ENCODE data around the gene ITPR1.

The ITPR1 gene

DNA sequence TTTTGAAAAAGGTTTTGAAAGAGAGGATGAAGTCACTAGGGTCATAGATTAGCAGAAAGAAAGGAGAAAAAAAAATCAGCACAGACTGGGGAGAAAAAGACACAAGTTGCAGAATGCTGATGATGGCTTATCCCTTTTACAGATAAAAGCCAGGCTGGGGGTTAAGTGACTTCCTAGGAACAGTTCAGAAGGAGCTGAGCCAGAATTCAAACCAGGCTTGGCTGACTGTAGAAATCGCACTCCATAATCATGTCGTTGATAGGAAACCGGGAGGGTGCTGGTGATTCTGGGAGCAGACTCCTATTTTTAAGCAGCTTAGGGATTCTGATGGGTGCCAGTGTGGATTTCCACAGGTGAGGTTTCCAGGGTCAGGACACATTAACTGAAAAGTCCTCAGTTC is 326.6 kb downstream of the ITPR1 start:
- in situ Hi-C loops (cut with MboI; ENCODE audit: low sequenced_read_pairs): no loop called here

DNA sequence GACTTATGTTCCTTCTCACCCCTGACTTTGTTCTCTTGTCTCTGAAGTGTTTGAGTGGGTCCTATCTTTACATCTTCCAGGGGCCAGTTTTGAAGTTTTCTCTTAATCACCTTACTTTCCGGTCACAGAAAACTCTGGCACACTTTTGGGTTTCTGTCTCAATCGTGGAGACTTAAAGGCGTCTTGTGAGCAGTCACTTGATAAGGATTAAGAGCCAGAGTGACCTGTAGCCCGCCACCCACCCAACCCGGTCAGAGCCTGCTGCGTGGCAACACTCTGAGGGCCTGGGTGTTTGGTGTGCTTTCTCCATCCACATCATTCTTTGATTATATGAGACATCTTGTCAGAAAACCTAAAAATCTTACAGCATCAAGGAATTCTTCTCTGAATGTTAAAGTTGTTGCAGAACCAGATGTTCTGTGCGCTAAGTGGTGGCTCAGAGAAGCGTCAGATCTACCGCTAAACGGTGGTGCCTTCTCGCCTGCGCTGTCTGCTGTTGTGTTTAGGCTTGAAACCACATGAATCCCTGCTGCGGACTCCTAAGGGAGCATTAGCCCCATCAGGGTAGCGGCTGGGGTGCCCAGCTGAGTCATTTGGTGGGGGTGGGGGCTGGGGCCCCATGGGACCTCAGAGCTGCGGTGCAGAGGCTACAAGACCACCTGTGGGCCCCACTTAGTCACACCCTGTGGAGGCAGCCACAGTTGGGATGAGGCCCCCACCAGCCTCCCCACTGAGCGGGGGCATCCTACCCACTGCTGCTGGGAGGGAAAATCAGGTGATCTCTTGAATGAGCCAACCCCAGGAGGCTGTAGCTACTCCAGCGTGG is 327.4 kb downstream of the ITPR1 start:
- in situ Hi-C loops (cut with MboI; ENCODE audit: low sequenced_read_pairs): no loop called here

DNA sequence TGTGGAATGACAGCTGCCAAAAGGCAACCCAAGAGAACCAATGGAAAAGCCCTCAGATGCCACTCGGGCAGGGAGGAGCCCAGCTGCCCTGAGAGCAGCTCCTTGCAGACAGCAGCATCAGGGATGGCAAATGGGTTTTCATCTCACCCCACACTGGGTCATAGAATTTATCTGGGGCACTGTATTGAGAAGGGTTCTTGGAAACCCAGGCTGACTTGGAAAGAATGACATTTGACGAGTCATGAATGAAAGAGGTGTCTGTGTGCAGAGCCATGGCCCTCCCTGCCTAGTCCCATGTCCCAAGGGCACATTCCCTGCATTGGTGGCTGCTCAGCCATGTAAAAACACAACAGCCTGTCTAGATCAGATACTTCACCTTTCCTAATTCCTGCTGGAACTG is 328.2 kb downstream of the ITPR1 start:
- in situ Hi-C loops (cut with MboI; ENCODE audit: low sequenced_read_pairs): no loop called here

DNA sequence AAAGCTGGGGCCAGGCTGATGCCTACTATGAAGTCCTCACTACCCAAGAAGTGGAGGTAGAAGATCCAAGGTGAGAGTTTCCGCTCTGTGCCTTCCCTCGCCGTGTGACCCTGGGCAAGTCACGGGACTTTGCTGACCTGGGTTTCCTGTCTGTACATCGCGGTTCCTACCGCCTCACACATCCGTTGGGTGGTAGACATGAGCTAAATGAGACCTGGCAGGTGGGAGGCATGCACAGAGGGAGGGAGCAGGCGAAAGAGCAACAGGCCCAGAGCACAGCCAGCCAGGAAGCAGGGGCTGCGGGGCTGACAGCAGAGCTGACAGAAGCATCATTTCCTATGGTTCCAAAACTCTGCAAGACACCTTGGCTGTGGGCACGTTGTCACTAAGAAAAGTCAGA is 328.8 kb downstream of the ITPR1 start:
- in situ Hi-C loops (cut with MboI; ENCODE audit: low sequenced_read_pairs): no loop called here

DNA sequence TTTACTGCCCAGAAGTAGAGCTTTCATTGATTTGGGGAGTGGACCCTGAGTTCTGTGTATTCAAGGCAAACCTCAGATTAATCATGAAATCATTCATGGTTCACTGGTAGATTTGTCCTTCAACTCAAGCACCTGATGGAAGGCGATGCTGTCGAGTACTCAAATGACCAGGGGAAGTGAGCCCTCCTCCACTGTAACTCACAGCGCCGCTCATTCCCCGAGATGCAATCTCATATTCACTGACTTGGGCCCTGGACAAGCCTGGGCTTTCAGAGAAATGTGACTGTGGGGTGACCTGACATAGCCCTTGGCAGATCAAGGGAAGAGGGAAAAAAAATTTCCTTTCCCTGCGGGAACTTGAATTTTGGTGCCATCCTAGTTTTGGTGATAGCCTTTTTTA is 329.4 kb downstream of the ITPR1 start:
- in situ Hi-C loops (cut with MboI; ENCODE audit: low sequenced_read_pairs): no loop called here

DNA sequence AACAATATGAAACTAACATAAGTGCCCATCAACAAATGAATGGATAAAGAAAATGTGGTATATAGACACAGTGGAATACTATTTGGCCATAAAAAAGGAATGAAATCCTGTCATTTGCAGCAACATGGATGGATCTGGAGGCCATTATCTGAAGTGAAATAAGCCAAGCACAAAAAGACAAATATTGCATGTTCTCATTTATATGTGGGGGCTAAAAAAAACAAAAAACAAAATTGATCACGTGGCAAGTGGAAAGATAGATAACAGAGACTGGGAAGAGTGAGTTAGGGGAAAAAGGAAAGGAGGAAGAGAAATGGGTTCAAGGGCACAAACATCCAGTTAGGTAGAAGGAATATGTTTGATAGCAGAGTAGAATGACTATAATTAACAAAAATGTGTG is 330.2 kb downstream of the ITPR1 start:
- in situ Hi-C loops (cut with MboI; ENCODE audit: low sequenced_read_pairs): no loop called here

DNA sequence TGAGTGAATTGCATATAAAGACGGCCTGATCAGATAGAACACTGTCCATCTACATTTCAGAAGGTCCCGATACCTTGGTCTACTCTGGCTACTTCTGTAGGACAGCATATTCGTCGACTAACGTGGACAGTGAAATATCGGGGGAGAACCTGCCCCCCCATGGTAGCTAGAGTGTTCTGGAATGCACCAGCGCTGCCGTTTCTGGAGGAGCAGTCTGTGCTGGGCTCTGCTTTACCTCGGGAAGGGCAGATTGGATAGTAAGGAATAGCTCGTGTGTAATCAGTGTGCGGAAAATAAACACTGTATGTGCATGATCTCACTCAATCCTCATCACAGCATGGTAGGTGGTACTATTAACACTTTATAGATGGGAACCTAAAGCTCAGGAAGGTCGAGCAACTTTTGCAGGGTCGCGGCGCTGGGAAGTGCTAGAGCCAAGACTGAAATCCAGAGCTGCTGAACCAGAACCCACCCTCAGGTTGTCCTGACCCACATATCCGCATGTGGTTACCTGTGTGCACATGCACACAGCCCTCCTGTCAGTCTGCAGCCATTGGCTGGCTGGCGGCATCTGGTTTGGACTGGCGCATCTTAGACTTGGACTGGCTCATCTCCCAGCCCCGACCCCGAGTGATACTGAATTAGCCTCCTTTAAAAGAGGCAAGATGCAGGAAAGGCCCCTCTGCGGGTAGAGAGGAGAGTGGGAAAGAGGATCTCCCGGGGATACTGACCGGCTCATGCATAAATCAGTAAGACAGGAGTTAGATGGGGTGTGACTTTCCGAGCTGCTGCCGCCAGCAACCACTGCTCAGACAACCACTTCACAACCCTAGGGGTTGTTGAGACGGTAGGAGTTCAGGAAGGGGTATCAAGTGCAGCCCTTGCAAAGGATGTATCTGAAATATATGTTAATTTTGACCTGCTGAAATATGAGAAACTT is 331.1 kb downstream of the ITPR1 start:
- in situ Hi-C loops (cut with MboI; ENCODE audit: low sequenced_read_pairs): no loop called here

DNA sequence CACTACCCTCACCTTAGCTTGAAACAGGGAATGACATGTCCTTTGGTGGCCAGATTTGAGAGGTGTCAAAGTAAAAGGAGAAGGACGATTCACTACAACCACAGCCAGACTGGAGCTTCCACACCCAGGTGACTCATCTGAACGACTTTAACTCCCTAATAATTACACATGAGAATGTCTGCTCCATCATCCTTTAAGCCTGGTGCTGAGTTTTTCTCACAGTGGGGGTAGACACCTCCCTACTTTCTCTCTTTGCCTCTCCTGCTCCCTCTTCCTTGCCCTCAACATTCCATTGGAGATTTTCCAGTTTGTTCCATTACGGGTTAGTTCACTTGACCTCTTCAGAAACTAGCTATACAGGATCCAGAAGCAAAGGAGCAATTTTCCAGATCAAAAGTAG is 331.8 kb downstream of the ITPR1 start:
- in situ Hi-C loops (cut with MboI; ENCODE audit: low sequenced_read_pairs): no loop called here

DNA sequence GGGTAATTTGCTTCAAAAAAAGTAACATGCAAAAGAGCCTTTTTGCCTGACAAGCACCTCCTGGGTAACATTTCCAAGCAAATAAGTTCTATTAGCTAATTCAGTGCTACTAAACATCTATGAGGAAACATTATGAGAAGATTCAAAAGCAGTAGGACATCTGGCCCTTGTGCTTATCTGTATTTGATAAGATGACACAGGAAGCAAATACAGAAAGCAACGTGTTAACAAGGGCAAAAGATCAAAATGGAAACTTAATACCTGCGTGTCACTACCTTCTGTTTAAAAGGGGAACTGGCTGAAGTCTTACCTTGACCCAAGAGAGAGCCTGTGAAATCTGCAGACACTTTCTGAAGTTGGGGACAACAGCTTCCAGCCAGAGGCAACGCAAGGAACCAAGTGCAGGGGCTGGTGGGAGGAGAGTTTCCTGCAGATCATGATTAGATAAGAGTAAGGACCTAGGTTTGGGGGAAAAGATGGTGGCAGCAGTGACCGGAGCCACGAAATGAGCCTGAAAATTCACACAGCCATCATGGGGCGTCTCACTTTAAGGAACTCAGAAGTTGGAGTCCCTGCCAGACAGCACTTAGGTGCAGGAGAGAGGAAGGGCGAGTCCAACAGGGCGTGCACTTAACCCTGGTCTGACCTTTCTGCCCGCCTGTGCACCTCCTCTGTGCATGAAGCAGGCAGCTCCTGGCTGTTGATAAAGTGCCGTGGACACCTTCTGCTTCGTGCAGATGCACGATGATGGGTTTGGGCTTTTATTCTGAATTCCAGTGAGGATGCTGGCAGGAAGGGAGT is 332.5 kb downstream of the ITPR1 start:
- in situ Hi-C loops (cut with MboI; ENCODE audit: low sequenced_read_pairs): no loop called here

DNA sequence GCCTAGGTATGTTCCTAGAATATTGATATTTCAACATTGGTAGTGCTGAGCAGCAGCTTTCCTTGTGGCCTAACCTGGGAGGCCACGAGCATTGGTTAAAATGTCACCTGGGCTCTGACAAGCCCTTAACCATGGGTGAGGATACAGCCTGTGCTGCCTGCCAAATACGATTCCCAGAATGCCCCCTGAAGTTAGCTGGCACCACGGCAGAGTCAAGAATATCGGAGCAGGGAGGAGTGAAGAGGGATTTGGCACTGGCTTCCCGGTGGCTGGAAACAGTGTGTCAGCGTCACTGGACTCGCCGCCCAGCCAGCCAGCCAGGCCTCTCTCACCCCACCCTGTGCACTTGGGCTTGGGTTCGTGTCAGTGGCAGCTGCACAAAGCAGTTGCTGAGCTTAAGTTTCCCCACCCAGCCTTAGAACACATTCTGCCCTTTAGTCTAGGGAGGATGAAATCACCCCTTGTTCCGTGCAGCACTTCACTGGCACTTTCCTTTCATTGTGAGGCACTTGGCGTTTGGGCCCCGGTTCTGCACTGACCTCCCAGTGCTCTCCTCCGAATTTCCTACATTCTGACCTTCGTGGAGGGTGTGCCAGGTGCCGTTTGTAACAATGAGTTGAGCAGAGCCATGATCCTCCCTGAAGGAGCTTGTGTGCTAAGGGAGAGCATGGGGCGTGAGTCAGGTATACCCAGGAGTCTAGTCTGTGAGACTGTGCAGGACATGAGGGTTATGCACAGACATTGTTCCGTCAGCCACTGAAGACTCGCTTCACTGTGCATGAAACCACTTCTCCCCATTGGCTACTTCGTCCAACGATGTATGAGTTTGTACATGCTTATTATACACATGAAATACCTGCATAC is 333.3 kb downstream of the ITPR1 start:
- in situ Hi-C loops (cut with MboI; ENCODE audit: low sequenced_read_pairs): no loop called here

DNA sequence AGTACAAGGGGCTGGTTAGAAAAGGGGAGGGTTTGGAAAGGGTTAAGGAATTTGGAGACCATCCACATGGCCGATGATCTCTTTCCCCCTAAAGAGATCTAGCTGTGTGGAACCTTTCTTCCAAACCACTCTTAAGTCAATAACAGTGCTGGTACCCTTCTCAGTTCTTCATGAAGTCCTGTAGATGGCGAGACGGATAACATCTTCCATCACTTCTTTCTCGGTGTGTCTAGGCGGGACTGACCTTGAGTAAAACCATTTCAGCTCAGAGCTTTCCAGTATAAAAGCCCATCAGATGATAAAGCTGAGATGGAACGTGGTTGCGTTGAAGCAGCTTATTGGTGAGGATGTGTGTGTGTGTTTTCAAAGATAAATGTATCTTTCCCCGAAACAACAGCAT is 334.6 kb downstream of the ITPR1 start:
- in situ Hi-C loops (cut with MboI; ENCODE audit: low sequenced_read_pairs): no loop called here

DNA sequence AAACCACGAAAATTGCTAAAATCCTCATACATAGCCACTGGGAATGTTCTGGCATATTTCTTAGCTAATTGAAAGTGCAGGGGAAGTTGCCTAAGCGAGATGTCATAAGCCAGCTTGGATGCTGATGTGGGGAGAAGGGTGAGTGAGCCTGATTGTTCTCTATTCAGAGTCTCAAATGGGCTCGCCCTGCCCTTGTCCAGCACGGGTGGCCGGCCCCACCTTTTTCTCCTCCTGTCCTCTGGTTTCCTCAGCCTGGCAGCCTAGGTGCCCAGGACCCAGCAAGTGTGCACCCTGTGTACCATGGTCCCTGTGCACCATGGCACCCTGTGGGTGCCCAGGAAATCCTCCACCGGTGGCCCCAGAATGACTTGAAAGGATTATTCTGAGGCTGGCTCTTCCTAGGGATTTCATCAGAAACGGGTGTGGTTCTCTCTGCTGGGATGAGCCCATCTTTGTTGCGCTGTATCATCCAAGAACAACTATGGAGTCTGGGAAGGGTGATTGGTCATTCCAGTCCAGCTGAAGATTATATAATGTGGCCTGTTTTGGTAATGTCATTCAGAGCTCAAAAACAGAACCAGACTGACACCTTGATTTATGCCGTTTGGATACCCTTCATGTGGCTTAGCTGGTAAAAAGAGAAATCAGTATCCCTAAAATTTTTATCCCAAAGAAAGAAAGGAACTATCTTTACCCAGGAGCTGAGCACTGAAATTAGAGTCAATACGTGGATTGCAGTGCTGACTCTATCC is 335.3 kb downstream of the ITPR1 start:
- in situ Hi-C loops (cut with MboI; ENCODE audit: low sequenced_read_pairs): no loop called here

DNA sequence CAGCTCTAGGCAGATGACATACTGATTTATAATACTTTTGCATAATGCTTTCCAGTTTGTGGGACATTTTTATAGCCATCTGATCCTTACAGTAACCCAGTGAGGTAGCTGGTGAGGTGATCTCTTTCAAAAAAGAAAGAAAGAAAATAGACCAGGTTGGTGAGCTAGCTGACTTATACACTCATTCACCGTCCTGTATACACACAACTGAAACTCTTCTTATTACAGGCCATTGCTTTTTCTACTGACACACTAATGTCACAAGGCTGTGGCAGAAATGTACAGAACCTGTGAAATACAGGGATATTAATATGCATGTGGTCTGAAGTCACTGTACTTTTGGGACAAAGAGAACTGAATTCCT is 335.9 kb downstream of the ITPR1 start:
- in situ Hi-C loops (cut with MboI; ENCODE audit: low sequenced_read_pairs): no loop called here

DNA sequence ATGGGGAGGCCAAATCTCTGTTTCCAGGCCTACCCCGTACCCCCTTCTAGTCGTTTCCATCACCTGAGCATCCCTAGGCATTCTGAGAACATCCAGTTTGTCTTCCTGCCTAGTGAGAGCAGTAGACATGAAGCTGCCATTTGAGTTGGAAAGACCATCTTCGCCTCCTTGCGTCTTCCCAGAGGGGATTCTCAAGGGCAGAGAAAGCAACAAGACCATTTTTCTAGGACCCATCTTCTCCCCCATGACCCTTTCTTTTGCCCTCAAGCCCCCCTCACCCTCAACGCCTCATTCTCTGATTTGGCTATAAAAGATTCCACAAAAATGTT is 337.4 kb downstream of the ITPR1 start:
- in situ Hi-C loops (cut with MboI; ENCODE audit: low sequenced_read_pairs): no loop called here

DNA sequence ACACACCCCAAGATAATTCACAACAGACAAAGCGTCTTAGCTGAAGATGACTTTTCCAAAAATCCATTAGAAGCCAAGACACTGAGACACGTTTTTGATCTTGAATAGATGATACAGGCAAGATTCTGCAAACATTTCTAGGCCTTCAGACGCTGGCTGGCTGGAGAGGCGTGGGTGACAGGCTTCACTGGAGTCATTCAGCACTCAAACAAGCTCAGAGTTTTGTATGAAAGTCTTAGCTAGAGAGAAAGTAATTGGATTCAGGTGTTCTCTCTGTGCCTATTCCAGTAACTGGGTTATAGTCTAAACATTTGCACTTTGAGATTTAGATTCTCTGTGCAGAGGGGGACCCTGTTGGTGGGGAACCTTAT is 338.4 kb downstream of the ITPR1 start:
- in situ Hi-C loops (cut with MboI; ENCODE audit: low sequenced_read_pairs): no loop called here

DNA sequence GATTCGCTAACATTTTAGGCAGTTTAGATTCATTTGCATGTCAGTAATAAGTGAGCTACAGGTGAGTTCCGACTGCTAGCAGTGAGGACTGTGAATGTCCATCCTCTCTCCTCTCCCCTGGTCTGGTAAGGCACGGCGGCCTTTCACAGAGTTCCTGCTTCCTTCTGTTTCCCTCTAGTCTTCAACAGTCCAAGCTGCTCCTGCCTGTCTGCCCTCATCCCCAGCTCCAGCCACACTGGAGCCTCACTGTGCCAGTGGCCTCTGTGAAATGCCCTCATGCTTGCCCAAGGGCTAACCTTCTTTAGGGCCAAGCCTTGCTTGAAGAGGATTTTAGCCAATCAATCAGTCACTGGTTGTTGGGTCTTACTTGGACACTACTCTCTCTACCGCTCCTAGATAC is 340.3 kb downstream of the ITPR1 start:
- in situ Hi-C loops (cut with MboI; ENCODE audit: low sequenced_read_pairs): no loop called here

DNA sequence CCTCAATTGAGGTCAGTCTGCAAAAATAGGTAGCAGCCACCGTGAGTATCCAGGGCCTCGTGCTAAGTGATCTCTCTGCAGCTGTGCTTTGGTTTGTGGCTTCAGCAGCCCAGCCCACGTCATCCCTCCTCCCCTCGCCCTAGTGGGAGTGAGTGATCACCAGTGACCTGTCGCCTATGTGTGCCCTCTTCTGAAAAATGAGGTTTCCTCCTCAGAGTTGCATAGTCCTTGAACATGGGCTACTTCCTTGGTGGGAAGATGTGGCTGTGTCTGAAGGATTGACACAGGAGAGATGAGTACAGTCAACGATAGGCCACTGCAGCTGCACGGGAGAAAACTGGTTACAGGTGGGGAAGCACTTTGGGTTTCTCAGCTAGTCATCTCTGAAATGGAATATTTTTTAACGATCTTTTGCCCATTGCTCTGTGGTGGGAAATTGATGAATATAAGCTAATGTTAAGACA is 341.3 kb downstream of the ITPR1 start:
- in situ Hi-C loops (cut with MboI; ENCODE audit: low sequenced_read_pairs): no loop called here

DNA sequence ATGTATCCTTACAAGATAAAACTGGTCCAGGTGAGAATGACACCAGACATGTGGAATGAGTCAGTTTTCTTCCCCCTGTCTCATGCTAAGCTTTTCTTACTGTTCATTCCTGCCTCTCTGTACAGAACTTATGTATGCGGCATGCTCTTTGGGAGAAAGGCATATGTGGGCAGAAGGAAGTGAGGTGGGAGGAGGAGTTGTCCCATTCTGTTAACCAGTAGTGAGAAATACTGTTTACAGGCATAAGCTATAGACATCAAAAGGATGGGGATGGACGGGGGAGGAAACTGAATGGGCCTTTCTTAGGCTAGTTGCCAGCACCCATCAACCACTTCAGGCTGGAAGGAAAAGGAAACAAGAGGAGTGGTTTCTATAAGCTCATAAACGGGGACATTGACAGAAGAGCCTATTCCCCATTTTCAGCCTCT is 342.5 kb downstream of the ITPR1 start:
- in situ Hi-C loops (cut with MboI; ENCODE audit: low sequenced_read_pairs): no loop called here

DNA sequence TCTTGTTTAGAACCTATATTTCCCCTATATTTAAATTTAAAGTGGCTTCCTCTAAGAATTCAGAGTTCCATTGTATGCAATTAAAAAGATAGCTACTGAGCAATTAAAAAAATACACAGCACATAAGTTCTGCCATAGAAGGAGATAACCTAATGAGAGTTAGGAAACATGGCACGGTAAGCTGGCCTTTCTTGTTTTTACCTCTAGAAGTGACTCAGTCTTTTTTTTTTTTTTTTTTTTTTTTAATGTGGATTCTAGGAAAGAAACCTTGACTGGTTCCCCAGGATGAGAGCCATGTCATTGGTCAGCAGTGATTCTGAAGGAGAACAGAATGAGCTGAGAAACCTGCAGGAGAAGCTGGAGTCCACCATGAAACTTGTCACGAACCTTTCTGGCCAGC is 343.4 kb downstream of the ITPR1 start:
- in situ Hi-C loops (cut with MboI; ENCODE audit: low sequenced_read_pairs): no loop called here

Measured in HL-60/S4 treated with retinoic acid at 250 ng/mL for 4 days and 3 days (cell line).